ENCODE results near the gene SLC12A5. TPM values are rescaled to one million over a fixed set of nuclear protein-coding genes. Genes with fewer than 3 reads are reported as not detected.
"Not testable (repeated sequence)": the region's sequence is repeated elsewhere in the genome, so short reads cannot be mapped to it uniquely, and the experiment has no call there.

The SLC12A5 gene
- not detected for total RNA-seq

- no peak within 1 kb of the TSS for H3K9ac ChIP-seq (ENCODE audit: low read depth in 1 of 3, low read length in 3 of 3)
- peaks cover 84 to 93% (median 85%) of the 10 kb centered on the region in 3 donors for H3K27me3 ChIP-seq (ENCODE audit: control insufficient read depth in 3 of 3, insufficient read depth in 3 of 3, low read length in 3 of 3)
- no peaks in the 10 kb centered on the region for H3K9me3 ChIP-seq (ENCODE audit: control insufficient read depth in 3 of 3, low read length in 3 of 3)
- no peak within 1 kb of the TSS for H3K4me3 ChIP-seq (ENCODE audit: low read length in 3 of 3)
- no peaks in the 10 kb centered on the region for H3K4me1 ChIP-seq (ENCODE audit: control insufficient read depth in 3 of 3, insufficient read depth in 3 of 3, low read length in 3 of 3)
- no peak within 1 kb of the TSS for H3K27ac ChIP-seq (ENCODE audit: low read depth, low read length)
- no peaks in the 10 kb centered on the region for H3K36me3 ChIP-seq (ENCODE audit: control insufficient read depth in 3 of 3, insufficient read depth in 3 of 3, low read length in 3 of 3)
These were observed at the start of gene SLC12A5 for GRCh38 chr20:46028772-46029371. TSS of gene SLC12A5 (plus strand) at chr20:46029215. CDS start at chr20:46029345, 130 bp downstream.

DNA sequence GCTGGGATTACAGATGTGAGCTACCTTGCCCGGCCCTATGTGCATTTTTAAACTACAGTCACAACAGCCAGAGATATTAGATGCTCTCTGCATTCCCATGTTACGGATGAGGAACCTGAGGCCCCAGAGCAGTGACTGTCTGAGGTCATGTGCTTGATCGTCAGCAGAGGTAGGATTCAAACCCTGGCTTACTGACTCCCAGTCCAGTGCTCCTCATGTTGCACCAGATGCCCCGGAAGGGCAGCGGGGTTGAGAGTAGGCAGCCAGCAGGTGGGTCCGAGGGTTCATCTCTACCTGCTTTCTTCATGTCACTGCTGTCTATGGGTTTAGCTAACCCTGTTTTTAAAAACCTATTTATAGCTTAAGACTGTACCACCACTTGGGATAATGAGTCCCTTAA is 47.8 kb upstream of the SLC12A5 start:
- Histone ChIP-seq H3K27ac (ENCODE audit: low read depth, low read length) (no peak overlapping the region), H3K4me3 (ENCODE audit: low read length in 3 of 3) (no peak overlapping the region), H3K9ac (ENCODE audit: low read depth in 1 of 3, low read length in 3 of 3) (no peak overlapping the region), H3K9me3 (ENCODE audit: control insufficient read depth in 3 of 3, low read length in 3 of 3) (no peaks in the 10 kb centered on the region), H3K4me1 (ENCODE audit: control insufficient read depth in 3 of 3, insufficient read depth in 3 of 3, low read length in 3 of 3) (no peaks in the 10 kb centered on the region), H3K36me3 (ENCODE audit: control insufficient read depth in 3 of 3, insufficient read depth in 3 of 3, low read length in 3 of 3) (no peaks in the 10 kb centered on the region), H3K27me3 (ENCODE audit: control insufficient read depth in 3 of 3, insufficient read depth in 3 of 3, low read length in 3 of 3) (peaks cover 0 to 6% (median 0%) of the 10 kb centered on the region in 3 donors)

- Histone ChIP-seq H3K27ac (ENCODE audit: low read depth, low read length) (no peak overlapping the region), H3K36me3 (ENCODE audit: control insufficient read depth in 3 of 3, insufficient read depth in 3 of 3, low read length in 3 of 3) (no peaks in the 10 kb centered on the region), H3K9ac (ENCODE audit: low read depth in 1 of 3, low read length in 3 of 3) (no peak overlapping the region), H3K4me1 (ENCODE audit: control insufficient read depth in 3 of 3, insufficient read depth in 3 of 3, low read length in 3 of 3) (no peaks in the 10 kb centered on the region), H3K9me3 (ENCODE audit: control insufficient read depth in 3 of 3, low read length in 3 of 3) (no peaks in the 10 kb centered on the region), H3K4me3 (ENCODE audit: low read length in 3 of 3) (no peak overlapping the region), H3K27me3 (ENCODE audit: control insufficient read depth in 3 of 3, insufficient read depth in 3 of 3, low read length in 3 of 3) (peaks cover 0 to 11% (median 7%) of the 10 kb centered on the region in 3 donors)
These were observed 45.7 kb upstream of the SLC12A5 start for GRCh38 chr20:45983279-45983743.

- no peak overlapping the region for H3K4me3 ChIP-seq (ENCODE audit: low read length in 3 of 3)
- H3K27me3 ChIP-seq (ENCODE audit: control insufficient read depth in 3 of 3, insufficient read depth in 3 of 3, low read length in 3 of 3): peaks cover 4 to 16% (median 11%) of the 10 kb centered on the region in 3 donors
- no peaks in the 10 kb centered on the region for H3K9me3 ChIP-seq (ENCODE audit: control insufficient read depth in 3 of 3, low read length in 3 of 3)
These were observed 43.4 kb upstream of the SLC12A5 start for GRCh38 chr20:45985573-45985972.

GRCh38 chr20:45987108-45987780 is 41.8 kb upstream of the SLC12A5 start:
- Histone ChIP-seq H3K27me3 (ENCODE audit: control insufficient read depth in 3 of 3, insufficient read depth in 3 of 3, low read length in 3 of 3) (peaks cover 4 to 24% (median 19%) of the 10 kb centered on the region in 3 donors), H3K4me1 (ENCODE audit: control insufficient read depth in 3 of 3, insufficient read depth in 3 of 3, low read length in 3 of 3) (no peaks in the 10 kb centered on the region), H3K9ac (ENCODE audit: low read depth in 1 of 3, low read length in 3 of 3) (no peak overlapping the region), H3K27ac (ENCODE audit: low read depth, low read length) (no peak overlapping the region), H3K36me3 (ENCODE audit: control insufficient read depth in 3 of 3, insufficient read depth in 3 of 3, low read length in 3 of 3) (no peaks in the 10 kb centered on the region), H3K9me3 (ENCODE audit: control insufficient read depth in 3 of 3, low read length in 3 of 3) (no peaks in the 10 kb centered on the region), H3K4me3 (ENCODE audit: low read length in 3 of 3) (no peak overlapping the region)

More at GRCh38 chr20:45985573-45985972, 43.4 kb upstream of the SLC12A5 start:
- H3K36me3 ChIP-seq (ENCODE audit: control insufficient read depth in 3 of 3, insufficient read depth in 3 of 3, low read length in 3 of 3): no peaks in the 10 kb centered on the region
- H3K27ac ChIP-seq (ENCODE audit: low read depth, low read length): no peak overlapping the region
- no peaks in the 10 kb centered on the region for H3K4me1 ChIP-seq (ENCODE audit: control insufficient read depth in 3 of 3, insufficient read depth in 3 of 3, low read length in 3 of 3)
- no peak overlapping the region for H3K9ac ChIP-seq (ENCODE audit: low read depth in 1 of 3, low read length in 3 of 3)

DNA sequence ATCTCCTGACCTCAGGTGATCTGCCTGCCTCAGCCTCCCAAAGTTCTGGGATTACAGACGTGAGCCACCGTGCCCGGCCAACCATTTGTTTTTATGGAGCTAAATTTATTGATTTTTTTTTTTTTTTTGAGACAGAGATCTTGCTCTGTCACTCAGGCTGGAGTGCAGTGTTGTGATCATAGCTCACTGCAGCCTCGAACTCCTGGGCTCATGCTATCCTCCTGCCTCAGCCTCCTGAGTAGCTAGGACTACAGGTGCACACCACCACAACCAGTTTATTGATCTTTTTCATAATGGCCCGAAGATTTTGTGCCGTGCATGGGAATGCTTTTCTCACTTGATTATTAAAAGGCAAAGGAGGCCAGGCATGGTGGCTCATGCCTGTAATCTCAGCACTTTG is 40.2 kb upstream of the SLC12A5 start:
- H3K27me3 ChIP-seq (ENCODE audit: control insufficient read depth in 3 of 3, insufficient read depth in 3 of 3, low read length in 3 of 3): peaks cover 4 to 31% (median 19%) of the 10 kb centered on the region in 3 donors
- H3K9me3 ChIP-seq (ENCODE audit: control insufficient read depth in 3 of 3, low read length in 3 of 3); H3K9ac ChIP-seq (ENCODE audit: low read depth in 1 of 3, low read length in 3 of 3); H3K4me3 ChIP-seq (ENCODE audit: low read length in 3 of 3); H3K4me1 ChIP-seq (ENCODE audit: control insufficient read depth in 3 of 3, insufficient read depth in 3 of 3, low read length in 3 of 3); H3K36me3 ChIP-seq (ENCODE audit: control insufficient read depth in 3 of 3, insufficient read depth in 3 of 3, low read length in 3 of 3); H3K27ac ChIP-seq (ENCODE audit: low read depth, low read length): not testable (repeated sequence)

GRCh38 chr20:45991616-45992015 is 37.4 kb upstream of the SLC12A5 start:
- peaks cover 13 to 31% (median 25%) of the 10 kb centered on the region in 3 donors for H3K27me3 ChIP-seq (ENCODE audit: control insufficient read depth in 3 of 3, insufficient read depth in 3 of 3, low read length in 3 of 3)
- H3K9ac ChIP-seq (ENCODE audit: low read depth in 1 of 3, low read length in 3 of 3): no peak overlapping the region
- H3K36me3 ChIP-seq (ENCODE audit: control insufficient read depth in 3 of 3, insufficient read depth in 3 of 3, low read length in 3 of 3): no peaks in the 10 kb centered on the region
- peaks cover 0 to 3% (median 0%) of the 10 kb centered on the region in 3 donors for H3K4me1 ChIP-seq (ENCODE audit: control insufficient read depth in 3 of 3, insufficient read depth in 3 of 3, low read length in 3 of 3)
- H3K27ac ChIP-seq (ENCODE audit: low read depth, low read length): no peak overlapping the region
- H3K4me3 ChIP-seq (ENCODE audit: low read length in 3 of 3): no peak overlapping the region
- no peaks in the 10 kb centered on the region for H3K9me3 ChIP-seq (ENCODE audit: control insufficient read depth in 3 of 3, low read length in 3 of 3)

DNA sequence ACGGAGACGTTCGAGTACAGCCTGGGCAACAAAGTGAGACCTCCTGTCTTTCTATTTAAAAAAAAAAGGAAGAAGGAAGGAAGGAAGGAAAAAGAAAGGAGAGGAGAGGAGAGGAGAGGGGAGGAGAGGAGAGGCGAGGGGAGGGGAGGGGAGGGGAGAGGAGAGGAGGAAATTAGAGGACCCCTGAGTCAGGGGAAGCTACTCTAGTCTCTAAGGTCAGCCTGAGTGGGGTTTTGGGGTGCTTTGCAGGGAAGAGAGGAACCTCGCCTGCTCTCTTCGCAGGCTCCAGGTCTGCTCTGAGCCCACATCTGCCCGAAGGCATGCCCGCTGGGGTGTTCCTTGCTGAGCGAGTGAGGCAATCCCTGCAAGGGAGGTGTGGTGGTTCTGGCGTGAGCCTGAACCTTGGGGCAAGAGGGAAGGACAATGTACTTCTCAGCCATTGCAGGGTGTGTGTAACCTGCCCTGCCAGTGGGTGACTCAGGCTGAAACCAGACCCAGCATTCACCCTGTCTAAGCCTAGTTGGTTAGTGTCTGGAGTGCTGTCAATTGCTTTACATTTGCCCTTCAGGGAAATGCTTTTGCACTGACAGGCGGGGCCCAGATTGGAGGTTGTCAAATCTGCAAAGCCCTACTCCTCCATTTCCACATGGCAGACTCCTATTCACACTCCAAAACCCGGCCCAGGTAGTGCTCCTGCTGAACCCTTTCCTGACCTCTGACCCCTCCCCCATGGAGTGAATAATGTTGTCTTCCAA is 35.6 kb upstream of the SLC12A5 start:
- Histone ChIP-seq H3K27ac (ENCODE audit: low read depth, low read length) (no peak overlapping the region), H3K27me3 (ENCODE audit: control insufficient read depth in 3 of 3, insufficient read depth in 3 of 3, low read length in 3 of 3) (peaks cover 18 to 40% (median 20%) of the 10 kb centered on the region in 3 donors), H3K9me3 (ENCODE audit: control insufficient read depth in 3 of 3, low read length in 3 of 3) (no peaks in the 10 kb centered on the region), H3K36me3 (ENCODE audit: control insufficient read depth in 3 of 3, insufficient read depth in 3 of 3, low read length in 3 of 3) (no peaks in the 10 kb centered on the region), H3K9ac (ENCODE audit: low read depth in 1 of 3, low read length in 3 of 3) (no peak overlapping the region), H3K4me1 (ENCODE audit: control insufficient read depth in 3 of 3, insufficient read depth in 3 of 3, low read length in 3 of 3) (peaks cover 0 to 3% (median 0%) of the 10 kb centered on the region in 3 donors), H3K4me3 (ENCODE audit: low read length in 3 of 3) (no peak overlapping the region)

GRCh38 chr20:45994761-45995493 is 34.1 kb upstream of the SLC12A5 start:
- Histone ChIP-seq H3K9me3 (ENCODE audit: control insufficient read depth in 3 of 3, low read length in 3 of 3) (no peaks in the 10 kb centered on the region), H3K27ac (ENCODE audit: low read depth, low read length) (no peak overlapping the region), H3K4me3 (ENCODE audit: low read length in 3 of 3) (no peak overlapping the region), H3K27me3 (ENCODE audit: control insufficient read depth in 3 of 3, insufficient read depth in 3 of 3, low read length in 3 of 3) (peaks cover 14 to 51% (median 23%) of the 10 kb centered on the region in 3 donors), H3K9ac (ENCODE audit: low read depth in 1 of 3, low read length in 3 of 3) (no peak overlapping the region), H3K4me1 (ENCODE audit: control insufficient read depth in 3 of 3, insufficient read depth in 3 of 3, low read length in 3 of 3) (peaks cover 0 to 3% (median 0%) of the 10 kb centered on the region in 3 donors), H3K36me3 (ENCODE audit: control insufficient read depth in 3 of 3, insufficient read depth in 3 of 3, low read length in 3 of 3) (no peaks in the 10 kb centered on the region)

Measured in skeletal muscle tissue (tissue), 4 donors.